ENCODE measurements around the gene DCLRE1B.
A peak's percentile ranks its signal among the peaks of the same experiment; 100 is the strongest.

Gene DCLRE1B

GRCh38 chr1:113887402-113888175 lies 17.5 kb upstream of the DCLRE1B start, which contains the start of gene BCL2L15:
Gene BCL2L15 (minus strand): TSS chr1:113887581. CDS start chr1:113887375, 206 bp downstream.
- no peak for DNase-seq

DNA sequence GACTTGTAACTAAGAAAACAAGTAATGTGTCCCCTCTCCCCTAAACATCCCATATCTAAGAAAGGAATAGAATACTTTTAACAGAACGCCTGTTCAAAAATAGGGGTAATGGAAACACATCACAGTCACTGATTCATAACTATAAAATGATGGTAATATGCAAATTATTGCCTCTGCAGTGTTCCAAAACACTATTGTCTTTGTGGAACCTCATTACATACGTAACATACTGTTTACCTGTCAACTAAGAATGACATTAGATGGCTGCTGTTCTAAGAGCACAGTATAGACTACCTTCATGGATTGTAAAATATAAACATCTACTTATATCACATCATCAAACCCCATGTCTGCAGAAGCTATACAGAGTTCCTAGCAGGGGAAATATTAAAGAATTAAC lies 14.3 kb upstream of the DCLRE1B start:
- no peak for DNase-seq

GRCh38 chr1:113891631-113892220 lies 13.4 kb upstream of the DCLRE1B start:
- no peak for DNase-seq

DNA sequence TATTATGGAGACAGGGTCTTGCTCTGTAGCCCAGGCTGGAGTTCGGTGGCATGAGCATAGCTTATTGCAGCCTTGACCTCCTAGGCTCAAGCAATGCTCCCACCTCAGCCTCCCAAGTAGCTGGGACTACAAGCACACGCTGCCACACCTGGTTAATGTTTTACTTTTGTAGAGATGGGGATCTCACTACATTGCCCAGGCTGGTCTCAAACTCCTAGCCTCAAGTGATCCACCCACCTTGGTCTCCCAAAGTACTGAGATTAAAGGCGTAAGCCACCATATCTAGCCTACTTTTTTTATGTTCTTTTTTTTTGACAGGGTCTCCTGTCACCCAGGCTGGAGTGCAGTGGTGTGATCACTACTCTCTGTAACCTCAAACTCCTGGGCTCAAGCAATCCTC lies 11.9 kb upstream of the DCLRE1B start:
- no peak for DNase-seq

DNA sequence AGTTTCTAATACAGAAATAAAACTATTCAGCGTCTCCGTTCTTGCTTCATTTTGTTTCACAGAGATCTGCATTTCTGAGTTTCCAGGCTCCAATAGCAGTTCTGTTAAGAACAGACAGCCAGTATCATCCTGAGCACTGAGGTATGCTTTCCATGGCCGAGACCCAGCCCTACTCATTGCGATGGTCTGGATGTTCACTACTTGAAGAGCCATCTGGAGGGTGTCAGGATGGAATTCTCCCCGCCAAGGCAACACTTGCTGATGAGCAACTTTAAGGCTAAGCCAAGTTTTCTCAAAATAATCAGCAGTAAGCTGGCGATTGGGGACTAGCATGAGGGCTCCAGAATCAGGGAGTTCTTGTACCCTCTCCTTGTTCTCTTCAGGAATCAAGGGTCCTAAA lies 10.0 kb upstream of the DCLRE1B start:
- DNase-seq = no peak

DNA sequence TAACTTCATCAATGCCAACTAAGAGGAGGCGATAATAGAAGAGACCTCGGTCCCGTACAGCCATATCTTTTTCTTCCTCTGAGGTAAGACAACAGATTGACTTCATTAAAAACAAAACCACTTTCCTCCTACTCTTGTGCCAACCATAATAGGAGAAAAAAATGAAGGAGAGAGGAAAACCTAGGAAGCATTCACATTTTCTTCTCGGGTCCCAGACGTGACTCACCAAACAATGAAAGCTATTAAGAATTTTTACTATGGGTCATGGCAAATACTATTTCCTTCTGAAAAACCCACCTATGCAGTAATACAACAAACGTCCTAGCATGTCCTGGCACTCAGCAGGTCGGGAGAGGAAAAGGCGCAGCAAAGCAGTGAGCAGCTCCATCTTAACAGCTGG lies 9.2 kb upstream of the DCLRE1B start:
- no peak for DNase-seq

DNA sequence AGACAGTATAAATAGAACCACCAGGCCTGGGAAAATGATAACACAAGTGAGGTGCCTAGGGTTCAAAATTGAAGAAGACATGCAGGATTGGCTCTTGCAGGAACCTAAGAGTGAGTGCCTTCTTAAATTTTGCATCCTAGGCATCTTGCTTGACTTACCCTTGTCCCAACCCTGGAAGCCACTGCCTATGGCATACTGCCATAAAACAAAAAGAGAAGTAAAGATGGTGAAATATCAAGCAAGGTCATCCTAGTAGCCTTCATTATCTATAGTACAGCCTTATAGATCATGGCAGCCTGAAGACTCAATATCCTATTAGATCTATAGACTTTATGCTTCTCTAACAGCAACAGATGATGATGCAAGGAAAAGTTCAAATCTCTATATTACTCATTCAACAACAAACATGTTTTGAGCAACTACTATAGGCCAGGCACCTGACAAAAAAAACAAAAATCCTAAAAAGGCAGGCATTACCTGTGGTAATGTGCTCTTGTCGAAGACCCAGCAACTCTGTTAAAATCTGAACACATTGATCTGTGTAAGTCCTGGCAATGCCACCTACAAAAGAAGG lies 6.8 kb upstream of the DCLRE1B start:
- peak; percentile 20 for DNase-seq

DNA sequence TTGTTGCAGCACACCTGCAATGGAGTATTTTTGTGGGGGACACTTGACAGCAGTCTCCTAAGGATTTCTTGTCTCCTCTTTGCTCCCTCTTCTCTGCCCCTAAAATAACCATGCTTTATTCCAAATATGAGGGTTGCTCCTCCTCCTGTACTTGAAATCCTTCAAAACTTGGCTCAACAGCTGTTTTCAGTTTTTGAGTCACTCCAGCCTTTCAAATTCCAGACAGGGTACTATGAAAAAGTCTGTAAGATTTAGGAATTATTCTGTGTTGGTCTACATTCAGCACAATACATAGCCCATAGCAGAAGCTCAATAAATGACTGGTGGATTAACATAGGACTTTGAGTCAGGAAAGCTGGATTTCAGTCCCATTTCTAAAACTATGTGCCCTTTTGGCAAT lies 6.0 kb upstream of the DCLRE1B start:
- no peak for DNase-seq

DNA sequence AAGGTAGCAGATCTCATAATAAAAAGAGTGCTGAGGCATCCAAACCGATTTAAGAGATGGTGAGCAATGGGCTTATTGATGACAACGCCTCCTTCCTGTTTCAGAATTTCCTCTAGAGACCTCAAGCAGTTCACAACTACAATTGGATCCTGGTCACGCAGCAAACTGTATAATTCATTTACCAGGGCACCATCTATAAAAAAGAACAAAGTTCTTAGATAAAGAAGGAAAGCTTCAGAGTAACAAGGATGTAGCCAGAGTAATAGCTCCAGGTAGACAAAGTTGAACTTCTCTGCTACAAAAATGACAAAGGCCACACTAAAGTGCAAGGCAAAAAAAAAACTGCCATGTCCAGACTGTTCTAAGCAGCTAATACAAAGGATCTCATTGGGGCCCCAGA lies 3.9 kb upstream of the DCLRE1B start:
- peak; percentile 21 for DNase-seq

GRCh38 chr1:113903501-113904292 lies 1.4 kb upstream of the DCLRE1B start:
- DNase-seq = peak; percentile 28

DNA sequence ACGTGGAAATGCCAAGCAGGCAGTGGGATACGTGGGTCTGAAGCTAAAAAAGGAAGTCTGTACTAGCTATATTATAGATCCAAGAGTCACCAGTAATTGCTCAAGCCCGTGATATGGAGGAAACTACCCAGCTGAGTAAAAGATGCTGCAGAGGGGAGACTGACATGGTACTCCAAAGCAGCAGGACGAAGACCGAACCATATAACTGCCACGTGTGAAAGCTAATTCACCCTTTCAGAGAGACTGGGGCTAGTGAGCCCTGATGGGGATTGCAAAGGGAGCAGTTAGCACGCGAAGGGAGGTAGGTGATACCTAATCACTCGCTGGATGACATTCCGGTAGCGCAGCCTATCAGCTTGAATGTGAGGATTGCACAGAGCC lies 843 bp upstream of the DCLRE1B start:
- DNase-seq = no peak

GRCh38 chr1:113905435-113905861 lies 322 bp downstream of the DCLRE1B start:
- DNase-seq = peak; percentile 40

DNA sequence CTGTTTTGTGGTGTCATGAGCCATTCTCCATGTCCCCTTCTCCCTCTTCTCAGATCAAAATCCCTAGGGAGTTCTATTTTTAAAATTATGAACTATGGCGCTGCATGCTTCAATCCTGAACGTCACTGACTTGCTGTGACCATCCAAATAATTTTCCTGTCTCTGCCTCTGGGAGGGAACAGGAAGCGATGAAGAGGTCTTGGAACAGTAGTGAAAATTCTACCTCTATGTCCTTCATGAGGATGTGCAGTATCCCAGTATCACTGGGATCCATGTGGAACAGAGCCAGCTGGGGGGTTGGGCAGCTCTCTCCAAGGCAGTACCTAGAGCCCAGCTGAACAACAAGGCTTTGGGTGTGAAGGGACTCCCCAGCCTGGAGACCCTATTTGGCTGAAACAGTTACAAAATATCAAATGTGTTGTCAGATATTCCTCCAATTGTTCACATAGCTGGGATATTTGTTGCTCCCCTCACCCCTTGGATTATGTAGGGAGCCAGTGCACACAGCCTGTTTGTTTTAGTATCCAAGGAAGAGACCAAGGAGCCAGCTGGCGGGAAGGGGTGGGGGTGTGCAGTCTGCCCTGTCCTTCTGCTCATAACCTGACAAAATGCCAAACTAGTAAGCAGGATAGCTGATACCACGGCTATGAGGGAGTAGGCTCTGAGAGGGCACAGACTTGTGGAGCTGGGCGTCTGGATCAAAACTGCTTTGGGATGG lies 7.6 kb downstream of the DCLRE1B start:
- no peak for DNase-seq

DNA sequence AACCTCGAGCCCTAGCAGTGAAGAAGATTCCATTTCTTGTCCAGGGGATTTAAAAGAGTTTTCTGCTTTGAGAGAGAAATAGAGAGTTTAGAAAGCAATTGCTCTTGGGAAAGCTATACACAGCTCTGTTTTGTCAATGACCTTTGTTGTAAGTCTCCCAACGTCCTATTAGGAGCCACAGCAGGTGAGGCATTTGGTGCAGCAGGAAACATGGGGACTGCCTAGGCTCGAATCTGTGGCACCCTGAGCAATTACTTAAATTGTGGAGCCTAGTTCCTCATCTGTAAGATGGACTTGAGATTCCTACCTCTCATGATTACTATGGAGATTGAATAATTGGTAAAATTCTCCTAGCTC lies 8.2 kb downstream of the DCLRE1B start:
- DNase-seq = no peak

DNA sequence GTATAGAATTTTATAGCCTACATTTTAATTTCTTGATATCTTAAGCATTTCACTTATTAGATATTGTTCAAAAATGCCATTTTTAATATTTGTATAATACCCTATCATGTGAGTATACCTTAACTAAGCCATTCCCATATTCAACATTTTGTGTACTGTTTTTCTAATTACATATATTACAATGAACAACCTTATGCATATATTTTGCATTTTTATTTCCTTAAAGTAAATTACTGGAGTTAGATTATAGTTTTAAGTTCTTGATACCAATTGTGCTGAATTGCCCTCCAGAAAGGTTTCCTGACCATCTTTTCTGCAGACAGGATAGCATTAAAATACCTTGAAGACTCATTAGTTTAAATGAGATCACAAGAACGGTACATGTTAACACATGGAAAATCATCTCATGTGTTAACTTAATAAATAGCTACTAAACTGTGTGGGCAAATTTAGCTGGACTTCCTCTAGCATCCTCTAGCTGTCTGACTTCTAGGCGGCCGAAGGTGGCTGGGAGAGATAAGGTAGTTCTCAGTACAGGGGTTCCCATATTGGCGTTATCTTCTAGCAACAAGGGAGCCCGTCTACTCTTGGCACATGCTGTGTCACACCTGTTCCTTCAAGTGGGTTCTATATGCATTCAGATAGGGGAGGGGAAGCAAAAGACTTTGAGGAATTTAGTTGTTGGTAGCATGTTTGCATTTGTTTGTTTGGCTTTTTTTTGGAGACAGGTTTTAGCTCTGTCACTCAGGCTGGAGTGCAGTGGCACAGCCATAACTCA lies 8.9 kb downstream of the DCLRE1B start:
- DNase-seq = no peak

DNA sequence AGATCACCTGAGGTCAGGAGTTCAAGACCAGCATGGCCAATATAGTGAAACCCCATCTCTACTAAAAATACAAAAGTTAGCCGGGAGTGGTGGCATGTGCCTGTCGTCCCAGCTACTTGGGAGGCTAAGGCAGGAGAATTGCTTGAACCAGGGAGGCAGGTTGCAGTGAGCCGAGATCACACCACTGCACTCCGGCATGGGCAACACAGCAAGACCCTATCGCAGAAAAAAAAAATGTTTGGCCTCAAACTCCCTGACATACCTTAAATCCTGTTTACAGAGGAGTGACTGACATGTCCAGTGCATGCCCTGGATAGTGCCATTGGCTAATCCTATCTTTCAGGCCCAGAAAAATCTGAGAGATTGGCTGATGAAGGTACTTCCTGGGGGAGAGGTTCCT lies 11.8 kb downstream of the DCLRE1B start:
- DNase-seq = no peak

DNA sequence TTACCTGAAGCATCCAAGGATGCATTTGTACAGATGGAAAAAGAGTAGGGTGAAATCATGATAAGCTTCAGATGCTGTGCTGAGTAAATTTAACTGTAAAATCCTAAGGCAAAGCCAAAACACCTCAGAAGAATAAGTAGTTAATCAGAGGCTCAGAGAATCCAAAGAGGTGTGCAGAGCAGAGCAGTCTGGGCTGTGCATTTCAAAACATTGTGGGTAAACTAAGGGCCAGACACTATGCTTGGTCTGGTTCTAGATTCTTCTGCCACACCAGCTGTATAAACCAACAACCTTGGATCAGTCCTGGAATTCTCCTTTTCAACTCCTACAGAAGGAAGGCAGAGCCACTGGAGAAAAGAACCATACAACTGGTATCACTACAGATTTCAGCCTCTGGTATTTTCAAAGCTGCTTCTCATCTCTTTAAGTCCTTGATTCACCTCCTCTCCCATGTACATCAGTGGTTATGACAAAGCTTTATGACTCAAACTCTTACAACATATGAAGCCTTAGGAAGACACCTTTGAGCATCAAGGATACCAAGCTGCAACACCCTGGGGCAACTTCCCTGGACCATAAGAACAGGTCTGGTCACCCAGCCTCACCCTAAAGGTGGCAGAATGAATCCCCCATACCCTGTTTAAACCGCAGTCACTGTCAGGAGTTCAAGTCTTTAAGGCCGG lies 12.4 kb downstream of the DCLRE1B start:
- DNase-seq = no peak

DNA sequence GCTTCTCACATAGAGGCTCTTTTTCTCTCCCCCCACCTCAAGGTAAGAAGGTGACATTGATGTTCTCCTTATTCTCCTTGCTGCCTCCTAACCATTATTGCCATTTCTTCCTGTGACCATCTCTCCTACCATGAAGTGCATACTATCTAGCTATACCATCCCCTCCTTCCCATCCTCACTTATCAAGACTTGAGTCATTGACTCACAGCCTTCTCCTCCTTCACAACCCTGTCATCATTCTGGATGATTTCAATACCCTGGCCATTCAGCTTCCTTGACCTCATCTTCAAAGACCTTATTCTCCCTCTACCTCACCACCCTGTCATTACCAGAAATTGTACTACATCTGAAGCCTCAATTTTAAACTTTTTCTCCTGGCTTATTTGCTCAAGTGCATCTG lies 13.1 kb downstream of the DCLRE1B start:
- no peak for DNase-seq

- DNase-seq = no peak
These were observed 17.8 kb downstream of the DCLRE1B start for GRCh38 chr1:113922957-113923356.

DNA sequence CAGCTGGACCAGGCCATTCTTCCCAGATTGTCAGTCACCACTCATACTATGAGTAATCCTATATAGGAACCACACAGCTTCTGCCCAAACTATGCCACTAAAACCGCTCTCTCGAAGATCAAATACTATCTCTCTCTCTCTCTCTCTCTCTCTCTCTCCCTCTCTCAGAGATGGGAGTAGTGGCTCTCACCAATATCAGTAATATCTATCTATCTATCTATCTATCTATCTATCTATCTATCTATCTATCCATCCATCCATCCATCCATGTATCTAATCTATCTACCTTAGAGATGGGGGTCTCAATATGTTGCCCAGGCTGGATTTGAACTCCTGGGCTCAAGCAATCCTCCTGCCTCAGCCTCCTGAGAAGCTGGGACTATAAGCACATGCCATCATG lies 19.3 kb downstream of the DCLRE1B start:
- DNase-seq = no peak

DNA sequence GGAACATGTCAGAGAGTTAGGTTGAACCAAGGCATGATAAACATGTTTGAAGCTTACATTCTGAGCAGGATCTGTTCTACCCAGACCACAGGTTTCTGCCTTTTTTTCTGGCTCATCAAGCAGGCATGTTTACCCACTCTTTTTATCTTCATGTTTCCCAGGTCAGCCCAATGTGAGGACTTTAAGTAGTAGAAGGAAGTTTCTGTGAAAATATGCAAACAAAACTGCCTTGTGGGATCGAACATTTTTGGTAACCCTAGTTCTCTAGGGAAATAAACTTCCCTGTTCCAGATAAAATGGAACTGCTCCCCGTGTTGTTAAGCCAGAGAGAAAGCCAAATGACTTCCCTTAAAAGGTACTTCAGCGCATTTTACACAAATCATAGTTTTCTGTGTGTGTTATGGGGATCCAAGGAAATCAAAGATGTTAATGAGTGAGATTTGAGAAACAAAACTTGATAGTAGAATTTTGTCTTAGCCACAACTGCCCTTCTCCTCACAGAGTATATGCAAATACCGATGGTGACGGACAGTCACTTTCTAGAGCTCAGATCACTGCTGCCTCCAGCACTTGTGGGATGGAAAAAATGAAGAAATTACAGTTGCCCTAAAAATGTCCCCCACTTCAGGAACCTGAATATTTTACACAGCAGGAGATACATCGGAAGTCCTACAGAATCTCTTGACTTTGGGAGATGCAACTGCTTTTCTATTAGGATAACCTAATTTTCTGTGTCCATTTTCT lies 23.2 kb downstream of the DCLRE1B start:
- no peak for DNase-seq
